NCI-H2107 treated with DMSO at 0.1 percent for 48 hours (cell line): ENCODE measurements around the gene GAS6.
A peak's percentile ranks its signal among the peaks of the same experiment; 100 is the strongest.
"Not testable (repeated sequence)": the region's sequence is repeated elsewhere in the genome, so short reads cannot be mapped to it uniquely, and the experiment has no call there.

Experiments
- DNase-seq: peaks from one replicate; lab custom pipeline; 2025; ENCODE audit not compliant: unreplicated experiment; lab: John Stamatoyannopoulos, UW

GAS6 gene

DNA sequence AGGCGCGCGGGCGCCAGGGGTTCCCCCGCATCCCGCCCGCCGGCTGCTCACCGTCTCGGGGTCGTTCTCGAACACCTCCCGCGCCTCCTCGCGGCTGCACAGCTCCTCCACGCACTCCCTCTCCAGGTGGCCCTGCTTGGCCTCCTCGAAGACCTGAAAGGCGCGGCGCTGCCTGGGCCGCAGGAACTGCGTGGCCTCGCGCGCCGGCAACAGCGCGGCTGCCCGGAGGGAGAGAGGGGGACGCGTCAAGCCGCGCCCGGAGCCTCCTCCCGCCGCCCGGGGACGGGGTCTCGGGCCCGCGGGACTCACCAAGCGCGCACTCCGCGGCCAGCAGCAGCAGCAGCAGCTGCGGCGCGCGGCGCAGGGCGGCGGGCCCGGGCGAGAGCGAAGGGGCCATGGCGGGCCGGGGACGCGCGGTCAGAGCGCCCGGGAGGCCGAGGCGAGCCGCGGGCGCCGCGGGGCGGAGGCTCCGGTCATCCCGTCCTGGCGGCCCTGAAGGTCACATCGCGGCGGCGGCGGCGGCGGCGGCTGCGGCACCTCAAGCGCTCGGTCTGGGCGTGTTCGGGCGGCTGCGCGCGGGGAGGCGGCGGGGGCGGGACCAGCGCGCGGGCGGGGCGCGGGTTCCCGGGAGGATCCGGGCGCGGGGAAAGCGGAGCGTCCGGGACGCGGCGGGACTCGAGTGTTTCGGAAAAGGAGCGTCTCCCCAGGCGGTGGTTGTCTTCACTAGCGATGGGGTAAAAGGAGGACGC lies at the start of gene GAS6:
Gene GAS6, minus strand, starts transcription at position 553 of the 749 bp plus-strand sequence. Its CDS starts 156 bp downstream, at position 397.
- no peak for DNase-seq

DNA sequence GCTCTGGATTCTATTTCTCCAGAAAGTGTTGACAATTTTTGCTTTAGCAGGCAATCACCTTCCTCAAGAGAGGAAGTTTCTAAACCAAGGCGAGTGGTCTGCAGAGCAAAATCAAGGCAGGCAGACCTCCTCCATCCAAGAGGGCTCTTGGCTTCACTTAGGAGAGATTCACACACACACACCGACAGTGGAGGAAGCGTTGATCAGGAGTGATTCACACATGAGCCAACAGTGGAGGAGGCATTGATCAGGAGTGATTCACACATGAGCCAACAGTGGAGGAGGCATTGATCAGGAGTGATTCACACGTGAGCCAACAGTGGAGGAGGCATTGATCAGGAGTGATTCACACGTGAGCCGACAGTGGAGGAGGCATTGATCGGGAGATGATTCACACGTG lies 49.5 kb upstream of the GAS6 start:
- not testable (repeated sequence) for DNase-seq

- no peak for DNase-seq
Observed at GRCh38 chr13:113912596-113912995, 48.7 kb upstream of the GAS6 start.

- DNase-seq = peak; percentile 80
Observed at GRCh38 chr13:113907635-113908617, 44.0 kb upstream of the GAS6 start.

- peak; percentile 36 for DNase-seq
Observed at GRCh38 chr13:113906571-113906970, 42.7 kb upstream of the GAS6 start.

DNA sequence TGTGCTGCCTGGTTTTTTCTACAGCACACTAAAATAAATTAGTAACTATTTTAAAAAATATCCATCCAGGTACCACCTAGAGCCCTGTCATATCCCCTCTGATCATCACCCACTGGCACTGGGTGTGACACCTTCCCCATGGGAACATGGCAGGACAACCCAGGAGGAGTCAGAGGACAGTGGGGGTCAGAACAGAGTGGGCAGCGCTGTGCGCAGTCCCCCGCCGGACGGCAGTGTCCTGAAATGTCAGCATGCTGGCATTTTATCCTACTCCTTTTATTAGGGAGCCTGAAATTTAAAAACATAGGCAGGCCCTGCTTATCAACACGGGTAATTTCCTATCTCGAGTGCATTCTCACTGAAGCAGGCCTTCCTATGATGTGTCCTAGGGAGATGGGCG lies 42.1 kb upstream of the GAS6 start:
- no peak for DNase-seq

- DNase-seq = no peak
Observed at GRCh38 chr13:113905018-113905417, 41.1 kb upstream of the GAS6 start.

DNA sequence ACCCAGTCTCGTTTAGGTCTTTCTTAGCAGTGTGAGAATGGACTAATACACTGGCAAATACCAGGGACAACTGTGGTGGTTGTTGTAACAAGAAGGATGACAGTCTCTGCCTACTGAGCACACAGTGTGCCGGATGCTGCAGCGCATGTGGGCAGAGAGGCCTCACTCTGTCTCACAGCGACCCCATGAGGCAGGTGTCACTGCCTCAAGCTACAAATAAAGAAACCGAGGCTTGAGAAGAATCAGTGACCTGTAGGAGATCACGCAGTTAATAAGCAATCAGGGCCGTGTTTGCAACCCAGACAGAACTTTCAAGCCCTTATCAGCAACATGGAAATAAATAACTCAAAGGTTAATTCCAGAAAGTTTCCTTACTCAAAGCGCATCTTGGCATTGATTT lies 40.5 kb upstream of the GAS6 start:
- DNase-seq = no peak

- DNase-seq = no peak
Observed at GRCh38 chr13:113903912-113904311, 40.0 kb upstream of the GAS6 start.

- DNase-seq = no peak
Observed at GRCh38 chr13:113902986-113903775, 39.3 kb upstream of the GAS6 start.

DNA sequence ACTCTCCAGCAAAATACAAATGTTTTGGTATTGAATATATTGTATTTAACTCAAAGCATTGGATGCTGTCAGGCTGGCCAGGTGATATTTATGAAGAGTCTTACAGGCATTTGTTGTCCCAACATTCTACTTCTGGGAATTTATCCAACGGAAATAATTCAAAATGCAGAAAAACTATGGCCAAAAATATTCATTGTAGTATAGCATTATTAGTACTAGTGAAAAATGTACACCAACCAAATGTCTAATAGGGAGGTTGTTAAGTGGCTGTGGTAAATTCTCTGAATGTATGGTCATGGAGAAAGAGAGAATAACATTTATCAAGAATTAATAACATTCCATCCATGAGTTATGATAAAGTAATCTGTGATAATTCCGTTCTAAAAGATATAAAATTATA lies 38.6 kb upstream of the GAS6 start:
- no peak for DNase-seq

- no peak for DNase-seq
Observed at GRCh38 chr13:113901642-113902041, 37.8 kb upstream of the GAS6 start.

GRCh38 chr13:113901231-113901630 lies 37.4 kb upstream of the GAS6 start:
- DNase-seq = no peak

DNA sequence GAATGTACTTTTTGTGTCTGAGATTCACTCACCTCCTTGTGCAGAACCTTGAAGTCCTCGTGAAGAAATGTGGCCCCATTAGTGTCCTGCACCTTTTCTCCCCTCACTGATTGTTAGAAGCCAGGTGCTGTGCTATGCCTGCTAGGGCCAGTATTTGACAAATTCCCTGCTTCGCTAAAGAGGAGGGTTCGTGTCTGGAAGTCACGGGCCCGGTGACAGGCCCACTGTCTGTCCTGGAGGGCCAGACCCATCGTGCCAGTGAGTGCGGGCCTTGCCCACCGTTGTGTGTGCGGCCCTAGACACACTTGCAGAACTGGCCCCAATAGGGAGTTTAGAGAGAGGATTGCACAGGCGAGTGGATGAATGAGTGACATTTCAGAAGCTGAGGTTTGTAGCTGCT lies 36.8 kb upstream of the GAS6 start:
- DNase-seq = no peak

GRCh38 chr13:113898391-113898790 lies 34.5 kb upstream of the GAS6 start:
- no peak for DNase-seq

GRCh38 chr13:113897966-113898365 lies 34.1 kb upstream of the GAS6 start:
- no peak for DNase-seq

- DNase-seq = no peak
Observed at GRCh38 chr13:113897161-113897560, 33.3 kb upstream of the GAS6 start.

DNA sequence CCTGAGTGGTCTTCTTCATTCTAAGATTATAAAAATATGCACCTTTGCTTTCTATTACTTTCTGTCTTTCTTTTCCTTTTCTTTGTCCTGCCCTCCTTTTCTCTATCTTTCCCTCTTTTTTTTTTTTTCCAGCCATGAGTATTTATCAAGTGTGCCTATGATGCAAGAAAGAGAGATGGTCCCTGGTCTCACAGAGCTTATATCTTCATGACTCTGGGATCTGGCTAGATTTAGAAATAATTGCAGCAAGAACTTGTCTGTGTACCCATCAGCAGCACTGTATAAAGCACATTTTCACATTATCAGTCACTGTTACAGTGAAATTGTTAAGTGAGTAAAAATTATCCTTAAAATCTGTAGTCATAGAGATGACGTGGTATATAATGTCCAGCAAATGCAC lies 31.6 kb upstream of the GAS6 start:
- no peak for DNase-seq

DNA sequence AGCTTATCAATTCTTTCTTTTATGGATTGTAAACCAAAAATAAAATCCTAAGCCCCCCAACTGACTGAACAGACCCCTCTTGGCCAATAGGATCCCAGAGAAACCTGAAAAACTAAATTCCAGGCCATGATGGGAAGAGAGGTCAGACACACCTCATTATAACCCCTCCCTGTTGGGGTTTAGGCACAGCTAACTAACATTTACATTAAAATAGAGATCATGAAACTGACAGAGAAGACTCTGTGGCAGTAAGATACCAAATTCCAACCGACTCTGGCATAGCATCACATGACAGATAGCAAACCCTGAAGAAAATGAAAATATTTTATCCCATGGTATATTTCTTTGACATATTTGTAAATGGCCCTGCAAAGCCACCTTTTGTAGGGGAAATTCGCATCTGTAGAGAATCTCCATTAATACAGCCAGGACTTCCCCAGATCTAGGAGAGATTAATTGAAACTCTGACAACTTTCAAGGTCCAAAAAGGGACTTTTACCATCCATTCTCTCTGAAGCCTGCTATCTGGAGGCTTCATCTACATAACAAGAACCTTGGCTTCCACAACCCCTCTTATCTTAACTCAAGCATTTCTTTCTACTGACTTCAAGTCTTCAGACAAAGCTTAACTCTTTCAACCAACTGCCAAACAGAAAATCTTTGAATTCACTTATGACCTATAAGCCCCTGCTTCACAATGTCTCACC lies 27.1 kb upstream of the GAS6 start:
- no peak for DNase-seq

GRCh38 chr13:113889467-113889866 lies 25.6 kb upstream of the GAS6 start:
- DNase-seq = no peak
